Thyroid gland (tissue), 4 donors: ENCODE results near the gene TRPC6. TPM values are rescaled to one million over a fixed set of nuclear protein-coding genes. Genes with fewer than 3 reads are reported as not detected.

Source experiments
- DNase-seq, 2 donors: peaks; one replicate each; pipeline ENCODE4 v3.0.0-alpha.2; 2019
- H3K27ac ChIP-seq, 3 donors: fragments of 200-600 bp; sonication (generic); 1 replicate in 2 of 3; 2 replicates in 1 of 3; pipeline ENCODE4 v1.5.1; 2016 to 2019; ENCODE audit warnings: mild to moderate bottlenecking in 1 of 3, moderate library complexity in 1 of 3
- H3K27me3 ChIP-seq: fragments of 200-600 bp; sonication (generic); one replicate; pipeline ENCODE4 v1.5.1; 2019
- H3K36me3 ChIP-seq, 2 donors: fragments of 200-600 bp; sonication (generic); one replicate each; pipeline ENCODE4 v1.5.1; 2016 to 2019
- H3K4me1 ChIP-seq, 2 donors: fragments of 200-600 bp; sonication (generic); one replicate each; pipeline ENCODE4 v1.5.1; 2017 to 2019
- H3K4me3 ChIP-seq, 3 donors: fragments of 200-600 bp; sonication (generic); replicated peaks in 1 of 3; 1 replicate in 2 of 3; 2 replicates in 1 of 3; pipeline ENCODE4 v1.5.1; 2016; ENCODE audit warnings: mild to moderate bottlenecking in 1 of 3
- H3K9me3 ChIP-seq: fragments of 200-600 bp; sonication (generic); one replicate; pipeline ENCODE4 v1.5.1; 2017
- POLR2A ChIP-seq, 2 donors: fragments of 450-650 bp; IDR thresholded peaks; one replicate each; pipeline ENCODE4 v1.6.1; 2017; ENCODE audit warnings: antibody characterized with exemption in 2 of 2, mild to moderate bottlenecking in 2 of 2, moderate library complexity in 1 of 2
- WGBS, 2 donors: methylation state at CpG; one replicate each; pipeline ENCODE4 v1.1.5; 2017; 5-methylcytosine and 5-hydroxymethylcytosine counted together
- intact Hi-C: fragments of 100-400 bp; cut with DNase I; formaldehyde crosslinking; loops from one replicate; pipeline ENCODE4 v1.15.1; 2023
- total RNA-seq, 4 donors: library from RNA; depleted of rRNA; stranded (reverse); fragments of >200 nt; gene quantifications; one replicate each; pipeline ENCODE4 v1.2.3, GENCODE V29; 2016
- TF ChIP-seq, protein P1 (sequence below), 6 experiments: fragments of 200-600 bp in 3 of 6; fragments of 450-650 bp in 3 of 6; sonication (generic) in 3 of 6; IDR thresholded peaks; one replicate each; pipeline ENCODE4 v1.5.1; 2016 to 2019; ENCODE audit warnings: antibody characterized with exemption in 6 of 6, mild to moderate bottlenecking in 2 of 6, inconsistent platforms in 1 of 6, moderate library complexity in 1 of 6

The TRPC6 gene
- total RNA-seq, 4 donors from 2014 or later = 14.1 to 28.4 (median 19.4) TPM

DNA sequence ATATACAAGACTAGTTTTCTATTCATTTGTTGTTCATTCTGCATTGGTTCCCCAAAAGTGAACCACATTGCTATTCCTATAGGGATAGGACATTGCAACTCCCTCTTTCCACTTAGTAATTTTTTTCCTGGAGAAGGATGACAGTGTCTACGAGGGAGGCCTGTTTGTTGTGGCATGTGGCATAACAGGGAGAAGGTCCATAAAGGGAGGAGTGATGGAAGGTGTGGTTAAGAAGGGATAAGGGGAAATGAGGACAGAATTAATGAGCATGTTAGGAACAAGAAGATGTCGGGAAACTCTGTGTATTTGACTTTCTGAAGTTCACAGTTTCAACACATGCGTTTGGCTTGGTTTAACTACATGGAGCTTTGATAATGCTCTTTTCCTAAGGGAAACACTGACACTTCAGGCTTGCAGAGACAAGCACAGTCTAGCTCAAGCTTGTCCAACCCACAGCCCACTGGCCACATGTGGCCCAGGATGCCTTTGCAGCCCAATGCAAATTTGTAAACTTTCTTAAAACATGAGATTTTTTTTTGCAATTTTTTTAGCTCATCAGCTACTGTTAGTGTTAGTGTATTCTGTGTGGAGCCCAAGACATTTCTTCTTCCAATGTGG, 149.7 kb downstream of the TRPC6 start:
- intact Hi-C loops = no loop called here
- WGBS, 2 donors = 81 to 82% methylated on average over 3 of the region's 3 CpGs
- no peak for DNase-seq
- Histone ChIP-seq H3K27ac (no peak overlapping the region), H3K4me1 (peaks cover 7 to 8% of the 10 kb centered on the region in 2 donors), H3K27me3 (no peaks in the 10 kb centered on the region), H3K36me3 (no peaks in the 10 kb centered on the region), H3K4me3 (no peak overlapping the region), H3K9me3 (no peaks in the 10 kb centered on the region)
- TF ChIP-seq POLR2A (IDR thresholded peaks at IDR 0.05) = no peak
- TF ChIP-seq, protein P1, sequence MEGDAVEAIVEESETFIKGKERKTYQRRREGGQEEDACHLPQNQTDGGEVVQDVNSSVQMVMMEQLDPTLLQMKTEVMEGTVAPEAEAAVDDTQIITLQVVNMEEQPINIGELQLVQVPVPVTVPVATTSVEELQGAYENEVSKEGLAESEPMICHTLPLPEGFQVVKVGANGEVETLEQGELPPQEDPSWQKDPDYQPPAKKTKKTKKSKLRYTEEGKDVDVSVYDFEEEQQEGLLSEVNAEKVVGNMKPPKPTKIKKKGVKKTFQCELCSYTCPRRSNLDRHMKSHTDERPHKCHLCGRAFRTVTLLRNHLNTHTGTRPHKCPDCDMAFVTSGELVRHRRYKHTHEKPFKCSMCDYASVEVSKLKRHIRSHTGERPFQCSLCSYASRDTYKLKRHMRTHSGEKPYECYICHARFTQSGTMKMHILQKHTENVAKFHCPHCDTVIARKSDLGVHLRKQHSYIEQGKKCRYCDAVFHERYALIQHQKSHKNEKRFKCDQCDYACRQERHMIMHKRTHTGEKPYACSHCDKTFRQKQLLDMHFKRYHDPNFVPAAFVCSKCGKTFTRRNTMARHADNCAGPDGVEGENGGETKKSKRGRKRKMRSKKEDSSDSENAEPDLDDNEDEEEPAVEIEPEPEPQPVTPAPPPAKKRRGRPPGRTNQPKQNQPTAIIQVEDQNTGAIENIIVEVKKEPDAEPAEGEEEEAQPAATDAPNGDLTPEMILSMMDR (IDR thresholded peaks at IDR 0.05) = no peak

DNA sequence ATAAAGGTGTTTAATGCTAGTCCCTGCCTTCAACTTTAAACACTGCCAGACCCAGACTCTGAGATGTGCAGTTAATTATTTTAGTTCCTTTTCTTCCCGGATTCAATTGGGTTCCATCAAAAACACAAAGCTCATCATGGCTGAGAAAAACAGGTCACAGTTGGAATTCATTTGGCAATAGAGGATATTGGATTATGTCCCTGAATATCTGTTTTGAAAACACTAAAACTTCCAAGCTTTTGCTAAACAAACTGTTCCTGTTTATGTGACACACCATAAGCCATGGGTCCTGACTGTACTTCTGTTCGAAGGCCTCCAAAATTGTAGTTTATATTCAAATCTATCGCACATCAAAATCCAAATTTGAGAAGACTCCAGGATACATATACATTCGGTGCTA, 150.7 kb downstream of the TRPC6 start:
- no peak for TF ChIP-seq POLR2A (IDR thresholded peaks at IDR 0.05)
- TF ChIP-seq, protein P1 (IDR thresholded peaks at IDR 0.05) = no peak
- Histone ChIP-seq H3K27me3 (no peaks in the 10 kb centered on the region), H3K36me3 (no peaks in the 10 kb centered on the region), H3K27ac (no peak overlapping the region), H3K9me3 (no peaks in the 10 kb centered on the region), H3K4me3 (no peak overlapping the region), H3K4me1 (peaks cover 7 to 8% of the 10 kb centered on the region in 2 donors)
- intact Hi-C loops = no loop called here
- WGBS, 2 donors = 82 to 83% methylated on average over 4 of the region's 4 CpGs
- DNase-seq = no peak

DNA sequence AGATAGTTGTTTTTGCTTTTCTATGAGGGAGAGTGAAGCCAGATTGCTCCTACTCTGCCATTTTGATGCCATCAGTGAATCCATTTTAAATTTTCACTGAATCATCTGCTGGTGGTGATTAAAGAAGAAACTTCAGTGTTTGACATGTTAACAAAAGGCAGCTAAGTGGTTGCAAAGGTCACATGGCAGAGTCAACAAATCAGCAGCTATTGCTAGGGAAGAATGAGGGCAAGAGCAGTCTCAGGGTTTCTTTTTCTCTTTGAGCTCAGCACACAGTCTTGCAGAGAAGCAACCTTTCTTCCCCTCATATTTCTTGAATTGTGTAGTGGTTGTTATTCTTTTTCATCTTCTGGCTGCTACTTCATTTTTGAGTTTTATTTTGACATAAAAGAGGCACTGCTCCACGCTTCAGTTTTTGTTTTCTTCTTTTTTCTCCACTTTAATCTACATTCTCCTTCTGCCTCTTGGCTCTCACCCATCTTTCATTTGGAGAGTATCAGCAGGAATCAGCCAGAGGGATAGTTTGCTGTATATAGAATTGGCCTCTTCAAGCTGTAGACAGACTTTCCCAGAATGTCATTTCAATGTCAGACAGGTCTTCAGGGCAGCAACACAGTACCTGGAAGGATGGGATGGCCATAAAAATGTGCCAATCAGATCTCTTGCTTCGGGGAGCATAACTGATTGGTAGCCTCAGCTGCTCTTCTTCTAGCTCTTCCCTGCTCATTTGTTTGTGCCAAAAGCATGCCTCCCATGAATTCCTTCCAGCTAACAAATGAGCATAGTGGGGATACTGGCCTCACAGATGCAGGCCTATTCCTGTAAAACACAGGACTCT, 153.9 kb downstream of the TRPC6 start:
- H3K4me3 ChIP-seq = no peak overlapping the region
- TF ChIP-seq, protein P1 (IDR thresholded peaks at IDR 0.05) = no peak
- TF ChIP-seq POLR2A (IDR thresholded peaks at IDR 0.05) = no peak
- 51 to 52% methylated on average over 2 of the region's 2 CpGs for WGBS, 2 donors
- DNase-seq = no peak
- no peak overlapping the region for H3K27ac ChIP-seq
- H3K9me3 ChIP-seq = no peaks in the 10 kb centered on the region
- H3K27me3 ChIP-seq = no peaks in the 10 kb centered on the region
- intact Hi-C loops = no loop called here
- H3K36me3 ChIP-seq = no peaks in the 10 kb centered on the region
- H3K4me1 ChIP-seq = peaks cover 7 to 8% of the 10 kb centered on the region in 2 donors

DNA sequence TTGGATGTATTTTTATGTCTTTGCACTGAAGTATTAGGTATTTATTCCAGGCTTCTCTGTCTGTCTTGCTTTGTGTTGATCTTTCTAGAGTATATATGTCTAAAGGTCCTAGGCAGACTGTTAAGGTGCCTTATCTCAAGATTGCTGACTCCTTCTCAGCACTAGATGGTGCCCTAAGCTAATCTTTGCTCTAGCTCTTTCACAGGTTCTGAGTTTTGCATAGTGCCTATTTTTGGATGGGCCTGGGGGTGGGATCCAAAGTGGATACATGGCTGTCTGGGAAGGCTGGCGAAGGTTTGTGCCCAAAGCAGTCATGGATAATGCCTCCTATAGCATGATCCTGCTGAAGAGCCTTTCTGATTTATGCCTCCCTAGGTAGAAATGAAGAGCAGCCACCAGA, 154.9 kb downstream of the TRPC6 start:
- TF ChIP-seq, protein P1 (IDR thresholded peaks at IDR 0.05) = peak in 4 of 6 experiments; percentile 13 to 63 (median 54)
- TF ChIP-seq POLR2A (IDR thresholded peaks at IDR 0.05) = no peak
- Histone ChIP-seq H3K9me3 (no peaks in the 10 kb centered on the region), H3K27ac (no peak overlapping the region), H3K4me3 (no peak overlapping the region), H3K36me3 (no peaks in the 10 kb centered on the region), H3K27me3 (no peaks in the 10 kb centered on the region), H3K4me1 (peaks cover 7 to 8% of the 10 kb centered on the region in 2 donors)
- intact Hi-C loops = no loop called here
- DNase-seq = no peak
- WGBS, 2 donors = 92 to 100% methylated on average over 1 of the region's 1 CpG

DNA sequence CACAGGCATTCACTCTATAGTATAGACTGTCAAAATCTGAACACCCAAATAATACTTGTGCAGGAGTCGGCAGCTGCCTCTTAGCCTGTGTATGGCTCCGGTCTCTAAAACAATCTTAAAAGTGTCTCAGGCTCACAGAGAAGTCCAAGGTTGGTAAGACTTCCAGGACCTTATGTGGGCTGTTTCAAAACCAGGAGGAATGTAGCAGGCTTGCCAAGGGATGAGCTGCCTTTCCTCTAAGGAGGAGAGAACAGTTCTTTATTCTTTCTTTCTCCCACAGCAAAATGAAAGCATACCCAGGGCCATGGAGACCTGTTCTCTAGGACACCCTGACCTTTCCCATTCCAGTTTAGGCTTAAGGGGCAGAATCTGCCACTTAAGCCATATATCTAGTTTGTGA, 176.5 kb downstream of the TRPC6 start:
- H3K27ac ChIP-seq = no peak overlapping the region
- intact Hi-C loops = no loop called here
- no peaks in the 10 kb centered on the region for H3K27me3 ChIP-seq
- no peaks in the 10 kb centered on the region for H3K36me3 ChIP-seq
- TF ChIP-seq POLR2A (IDR thresholded peaks at IDR 0.05) = no peak
- TF ChIP-seq, protein P1 (IDR thresholded peaks at IDR 0.05) = no peak
- no peaks in the 10 kb centered on the region for H3K4me1 ChIP-seq
- H3K4me3 ChIP-seq = no peak overlapping the region
- 77 to 88% methylated on average over 2 of the region's 2 CpGs for WGBS, 2 donors
- DNase-seq = no peak
- no peaks in the 10 kb centered on the region for H3K9me3 ChIP-seq
